HL-60 (cell line): ENCODE measurements around the gene DIAPH2.

ENCODE experiments used
- DNase-seq, 2 experiments: peaks; one replicate each; pipeline ENCODE4 v3.0.0-alpha.2; 2010 to 2020; ENCODE audit warnings: low read depth in 1 of 2, low spot score in 1 of 2
- H3K27ac ChIP-seq: fragments of 250-450 bp; sonication (Bioruptor Pico); replicated peaks from 2 replicates; pipeline ENCODE4 v1.5.1; 2020; ENCODE audit warnings: mild to moderate bottlenecking, moderate library complexity
- H3K27me3 ChIP-seq: fragments of 250-450 bp; sonication (Bioruptor Pico); 2 replicates; pipeline ENCODE4 v1.5.1; 2021; ENCODE audit warnings: mild to moderate bottlenecking, moderate library complexity; ENCODE audit not compliant: insufficient read depth, poor library complexity, severe bottlenecking
- H3K4me3 ChIP-seq: replicated peaks from 2 replicates; pipeline ENCODE4 v1.5.1; 2011; ENCODE audit warnings: mild to moderate bottlenecking, control low read depth, low read length; ENCODE audit not compliant: insufficient read depth
- GABPA ChIP-seq: IDR thresholded peaks from 2 replicates; pipeline ENCODE4 v1.6.1; 2012; ENCODE audit warnings: low read depth
- POLR2AphosphoS5 ChIP-seq: IDR thresholded peaks from 2 replicates; pipeline ENCODE4 v1.6.1; 2012; ENCODE audit warnings: low read depth
- SPI1 ChIP-seq: IDR thresholded peaks from 2 replicates; pipeline ENCODE4 v1.6.1; 2012; ENCODE audit warnings: low read depth, mild to moderate bottlenecking, borderline replicate concordance
- TF ChIP-seq, protein P1 (sequence below): IDR thresholded peaks from one replicate; pipeline ENCODE4 v1.5.1; 2011; ENCODE audit warnings: low read length, control low read depth, inconsistent platforms; ENCODE audit not compliant: insufficient read depth
- TF ChIP-seq, protein P2 (sequence below): IDR thresholded peaks from 2 replicates; pipeline ENCODE4 v1.6.1; 2012; ENCODE audit warnings: low read depth; ENCODE audit not compliant: insufficient replicate concordance

Gene DIAPH2

DNA sequence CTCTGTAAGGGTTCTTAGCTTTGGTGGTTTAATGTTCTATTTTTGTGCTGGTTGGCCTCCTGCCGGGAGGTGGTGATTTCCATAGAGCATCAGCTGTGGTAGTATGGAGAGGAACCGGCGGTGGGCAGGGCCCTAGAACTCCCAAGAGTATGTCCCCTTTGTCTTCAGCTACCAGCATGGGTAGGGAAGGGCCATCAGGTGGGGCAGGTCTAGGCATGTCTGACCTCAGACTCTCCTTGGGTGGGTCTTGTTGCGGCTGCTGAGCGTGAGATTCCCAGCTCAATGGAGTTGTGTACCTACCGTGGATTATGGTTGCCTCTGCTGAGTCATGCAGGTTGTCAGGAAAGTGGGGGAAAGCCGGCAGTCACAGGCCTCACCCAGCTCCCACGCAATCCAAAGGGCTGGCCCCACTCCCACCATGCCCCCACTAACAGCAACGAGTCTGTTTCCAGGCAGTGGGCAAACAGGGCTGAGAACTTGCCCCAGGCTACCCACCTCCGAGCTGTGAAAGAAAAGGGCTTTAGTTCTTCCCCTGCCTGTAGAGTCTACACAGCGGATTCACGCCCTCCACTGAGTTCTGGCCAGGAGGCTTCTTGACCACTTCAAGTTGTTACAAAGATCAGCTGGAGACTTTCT, 434.9 kb downstream of the DIAPH2 start:
- Histone ChIP-seq H3K27ac (no peak overlapping the region), H3K4me3 (no peak overlapping the region), H3K27me3 (no peaks in the 10 kb centered on the region)
- TF ChIP-seq SPI1 = no peak
- TF ChIP-seq GABPA = no peak
- TF ChIP-seq, protein P1, sequence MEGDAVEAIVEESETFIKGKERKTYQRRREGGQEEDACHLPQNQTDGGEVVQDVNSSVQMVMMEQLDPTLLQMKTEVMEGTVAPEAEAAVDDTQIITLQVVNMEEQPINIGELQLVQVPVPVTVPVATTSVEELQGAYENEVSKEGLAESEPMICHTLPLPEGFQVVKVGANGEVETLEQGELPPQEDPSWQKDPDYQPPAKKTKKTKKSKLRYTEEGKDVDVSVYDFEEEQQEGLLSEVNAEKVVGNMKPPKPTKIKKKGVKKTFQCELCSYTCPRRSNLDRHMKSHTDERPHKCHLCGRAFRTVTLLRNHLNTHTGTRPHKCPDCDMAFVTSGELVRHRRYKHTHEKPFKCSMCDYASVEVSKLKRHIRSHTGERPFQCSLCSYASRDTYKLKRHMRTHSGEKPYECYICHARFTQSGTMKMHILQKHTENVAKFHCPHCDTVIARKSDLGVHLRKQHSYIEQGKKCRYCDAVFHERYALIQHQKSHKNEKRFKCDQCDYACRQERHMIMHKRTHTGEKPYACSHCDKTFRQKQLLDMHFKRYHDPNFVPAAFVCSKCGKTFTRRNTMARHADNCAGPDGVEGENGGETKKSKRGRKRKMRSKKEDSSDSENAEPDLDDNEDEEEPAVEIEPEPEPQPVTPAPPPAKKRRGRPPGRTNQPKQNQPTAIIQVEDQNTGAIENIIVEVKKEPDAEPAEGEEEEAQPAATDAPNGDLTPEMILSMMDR = no peak
- no peak for TF ChIP-seq POLR2AphosphoS5
- TF ChIP-seq, protein P2, sequence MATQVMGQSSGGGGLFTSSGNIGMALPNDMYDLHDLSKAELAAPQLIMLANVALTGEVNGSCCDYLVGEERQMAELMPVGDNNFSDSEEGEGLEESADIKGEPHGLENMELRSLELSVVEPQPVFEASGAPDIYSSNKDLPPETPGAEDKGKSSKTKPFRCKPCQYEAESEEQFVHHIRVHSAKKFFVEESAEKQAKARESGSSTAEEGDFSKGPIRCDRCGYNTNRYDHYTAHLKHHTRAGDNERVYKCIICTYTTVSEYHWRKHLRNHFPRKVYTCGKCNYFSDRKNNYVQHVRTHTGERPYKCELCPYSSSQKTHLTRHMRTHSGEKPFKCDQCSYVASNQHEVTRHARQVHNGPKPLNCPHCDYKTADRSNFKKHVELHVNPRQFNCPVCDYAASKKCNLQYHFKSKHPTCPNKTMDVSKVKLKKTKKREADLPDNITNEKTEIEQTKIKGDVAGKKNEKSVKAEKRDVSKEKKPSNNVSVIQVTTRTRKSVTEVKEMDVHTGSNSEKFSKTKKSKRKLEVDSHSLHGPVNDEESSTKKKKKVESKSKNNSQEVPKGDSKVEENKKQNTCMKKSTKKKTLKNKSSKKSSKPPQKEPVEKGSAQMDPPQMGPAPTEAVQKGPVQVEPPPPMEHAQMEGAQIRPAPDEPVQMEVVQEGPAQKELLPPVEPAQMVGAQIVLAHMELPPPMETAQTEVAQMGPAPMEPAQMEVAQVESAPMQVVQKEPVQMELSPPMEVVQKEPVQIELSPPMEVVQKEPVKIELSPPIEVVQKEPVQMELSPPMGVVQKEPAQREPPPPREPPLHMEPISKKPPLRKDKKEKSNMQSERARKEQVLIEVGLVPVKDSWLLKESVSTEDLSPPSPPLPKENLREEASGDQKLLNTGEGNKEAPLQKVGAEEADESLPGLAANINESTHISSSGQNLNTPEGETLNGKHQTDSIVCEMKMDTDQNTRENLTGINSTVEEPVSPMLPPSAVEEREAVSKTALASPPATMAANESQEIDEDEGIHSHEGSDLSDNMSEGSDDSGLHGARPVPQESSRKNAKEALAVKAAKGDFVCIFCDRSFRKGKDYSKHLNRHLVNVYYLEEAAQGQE = no peak
- no peak for DNase-seq

DNA sequence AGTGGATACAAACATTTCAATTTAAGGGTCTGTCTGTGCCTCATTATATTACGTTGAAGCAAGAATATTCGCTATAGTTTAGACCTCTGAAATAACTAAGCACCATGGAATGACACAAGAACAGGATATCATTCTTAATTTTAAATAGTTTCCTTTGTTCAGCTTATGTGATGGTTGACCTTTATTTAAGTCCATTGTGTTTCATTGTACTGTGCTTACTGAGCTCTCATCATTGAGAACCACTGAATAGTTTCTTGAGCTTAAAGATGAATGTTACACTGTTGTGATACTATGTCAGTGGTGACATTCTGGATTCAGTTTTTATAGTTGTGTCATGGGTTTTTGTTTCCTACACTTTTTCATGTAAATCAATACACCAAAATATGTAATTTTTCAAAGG, 438.4 kb downstream of the DIAPH2 start:
- no peak overlapping the region for H3K27ac ChIP-seq
- DNase-seq = no peak
- no peak overlapping the region for H3K4me3 ChIP-seq
- TF ChIP-seq POLR2AphosphoS5 (no peak), SPI1 (no peak), GABPA (no peak)
- TF ChIP-seq, protein P1 = no peak
- TF ChIP-seq, protein P2 = no peak
- H3K27me3 ChIP-seq = no peaks in the 10 kb centered on the region

DNA sequence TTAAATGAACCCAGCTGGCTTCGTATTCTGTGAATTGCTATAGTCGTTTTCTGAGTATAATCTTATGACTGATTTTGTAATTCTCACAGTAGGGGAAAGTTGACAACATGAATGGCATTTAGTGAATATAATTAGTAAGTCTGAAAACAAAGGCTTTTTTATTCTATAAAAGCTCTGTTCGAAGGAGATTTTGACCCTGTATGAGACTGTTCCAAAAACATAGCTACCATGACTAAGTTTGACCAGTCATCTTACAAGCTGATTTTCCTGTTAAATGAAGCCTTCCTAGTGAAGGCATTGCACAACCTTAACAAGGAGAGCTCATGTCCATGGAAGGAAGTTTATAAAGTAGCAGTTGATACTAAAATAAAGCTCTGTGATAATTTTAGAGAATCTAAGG, 441.4 kb downstream of the DIAPH2 start:
- Histone ChIP-seq H3K4me3 (no peak overlapping the region), H3K27me3 (no peaks in the 10 kb centered on the region), H3K27ac (no peak overlapping the region)
- TF ChIP-seq, protein P2 = no peak
- TF ChIP-seq POLR2AphosphoS5 = no peak
- TF ChIP-seq, protein P1 = no peak
- no peak for TF ChIP-seq GABPA
- no peak for TF ChIP-seq SPI1
- DNase-seq = no peak
